Bone marrow (tissue), 2 donors: ENCODE data around the gene ZBTB25.

Experiments used
- DNase-seq, 2 donors: peaks; one replicate each; lab custom pipeline; 2025; lab: John Stamatoyannopoulos, UW

ZBTB25 gene

GRCh38 chr14:64515053-64515452 is 11.4 kb upstream of the ZBTB25 start:
- no peak for DNase-seq

- DNase-seq: no peak
These were observed 9.6 kb upstream of the ZBTB25 start for GRCh38 chr14:64513271-64513670.

GRCh38 chr14:64510825-64511671 is 7.4 kb upstream of the ZBTB25 start:
- peak in 1 of 2 donors; percentile 66 for DNase-seq

- no peak for DNase-seq
These were observed 5.4 kb upstream of the ZBTB25 start for GRCh38 chr14:64509036-64509435.

GRCh38 chr14:64508215-64508776 is 4.7 kb upstream of the ZBTB25 start:
- DNase-seq: no peak

- DNase-seq: no peak
These were observed 3.9 kb upstream of the ZBTB25 start for GRCh38 chr14:64507376-64508156.

GRCh38 chr14:64506721-64507120 is 3.1 kb upstream of the ZBTB25 start:
- peak in 1 of 2 donors; percentile 45 for DNase-seq

- DNase-seq: peak; percentile 79 to 84
These were observed 1.5 kb upstream of the ZBTB25 start for GRCh38 chr14:64504897-64505794.

GRCh38 chr14:64504310-64504896 is 765 bp upstream of the ZBTB25 start, which contains the start of gene ZBTB1:
Gene ZBTB1 (plus strand): TSS chr14:64504770. CDS start chr14:64521505, 16,735 bp downstream.
- peak; percentile 56 to 90 for DNase-seq

- no peak for DNase-seq
These were observed 678 bp downstream of the ZBTB25 start for GRCh38 chr14:64502887-64503433.

- DNase-seq: no peak
These were observed 1.2 kb downstream of the ZBTB25 start for GRCh38 chr14:64502456-64502855.

GRCh38 chr14:64501411-64502171 is 2.0 kb downstream of the ZBTB25 start:
- DNase-seq: no peak

GRCh38 chr14:64500088-64500487 is 3.5 kb downstream of the ZBTB25 start:
- no peak for DNase-seq

- DNase-seq: no peak
These were observed 6.9 kb downstream of the ZBTB25 start for GRCh38 chr14:64496764-64497163.

GRCh38 chr14:64495252-64495651 is 8.4 kb downstream of the ZBTB25 start:
- no peak for DNase-seq

- no peak for DNase-seq
These were observed 10.2 kb downstream of the ZBTB25 start for GRCh38 chr14:64493455-64493854.

- no peak for DNase-seq
These were observed 12.0 kb downstream of the ZBTB25 start for GRCh38 chr14:64491637-64492036.

GRCh38 chr14:64488590-64489099 is 15.0 kb downstream of the ZBTB25 start:
- no peak for DNase-seq

- DNase-seq: peak in 1 of 2 donors; percentile 17
These were observed 24.9 kb downstream of the ZBTB25 start for GRCh38 chr14:64478634-64479250.
